PC-3 (cell line): ENCODE results near the gene THUMPD2.

Experiments
- EZH2 ChIP-seq: fragments of 300-600 bp; sonication (generic); IDR thresholded peaks from one replicate; pipeline ENCODE4 v1.6.1; 2017; ENCODE audit warnings: antibody characterized with exemption, mild to moderate bottlenecking, low read length; ENCODE audit not compliant: unreplicated experiment
- EZH2phosphoT487 ChIP-seq: fragments of 300-600 bp; sonication (generic); IDR thresholded peaks from 2 replicates; pipeline ENCODE4 v1.6.1; 2018; ENCODE audit warnings: mild to moderate bottlenecking, antibody characterized with exemption, low read length, borderline replicate concordance
- TF ChIP-seq, protein P1 (sequence below): fragments of 300-600 bp; sonication (generic); conservative IDR thresholded peaks from 2 replicates; pipeline ENCODE4 v1.5.1; 2017; ENCODE audit warnings: antibody characterized with exemption, low read depth, mild to moderate bottlenecking, low read length

DNA sequence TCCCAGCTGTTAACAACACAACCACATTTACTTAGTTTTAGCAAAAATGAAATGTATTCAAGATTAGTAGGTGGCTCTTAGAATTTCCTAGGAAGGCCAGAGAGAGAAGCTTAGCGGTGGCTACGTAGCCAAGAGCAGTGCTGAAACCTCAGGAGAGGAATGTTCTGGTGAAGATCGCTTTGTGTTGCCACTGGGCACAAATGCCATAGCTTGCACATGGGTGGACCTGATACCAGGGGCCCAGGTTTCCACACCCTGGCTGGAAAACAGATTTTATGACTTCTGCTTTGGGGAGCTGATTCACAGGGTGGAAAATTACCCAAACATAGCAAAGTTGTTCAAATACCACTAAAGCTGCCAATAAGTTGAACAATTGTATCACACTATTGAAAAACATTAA is 43.4 kb downstream of the THUMPD2 start:
- TF ChIP-seq, protein P1, sequence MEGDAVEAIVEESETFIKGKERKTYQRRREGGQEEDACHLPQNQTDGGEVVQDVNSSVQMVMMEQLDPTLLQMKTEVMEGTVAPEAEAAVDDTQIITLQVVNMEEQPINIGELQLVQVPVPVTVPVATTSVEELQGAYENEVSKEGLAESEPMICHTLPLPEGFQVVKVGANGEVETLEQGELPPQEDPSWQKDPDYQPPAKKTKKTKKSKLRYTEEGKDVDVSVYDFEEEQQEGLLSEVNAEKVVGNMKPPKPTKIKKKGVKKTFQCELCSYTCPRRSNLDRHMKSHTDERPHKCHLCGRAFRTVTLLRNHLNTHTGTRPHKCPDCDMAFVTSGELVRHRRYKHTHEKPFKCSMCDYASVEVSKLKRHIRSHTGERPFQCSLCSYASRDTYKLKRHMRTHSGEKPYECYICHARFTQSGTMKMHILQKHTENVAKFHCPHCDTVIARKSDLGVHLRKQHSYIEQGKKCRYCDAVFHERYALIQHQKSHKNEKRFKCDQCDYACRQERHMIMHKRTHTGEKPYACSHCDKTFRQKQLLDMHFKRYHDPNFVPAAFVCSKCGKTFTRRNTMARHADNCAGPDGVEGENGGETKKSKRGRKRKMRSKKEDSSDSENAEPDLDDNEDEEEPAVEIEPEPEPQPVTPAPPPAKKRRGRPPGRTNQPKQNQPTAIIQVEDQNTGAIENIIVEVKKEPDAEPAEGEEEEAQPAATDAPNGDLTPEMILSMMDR: no peak
- TF ChIP-seq EZH2 (no peak), EZH2phosphoT487 (no peak)
